Measurements from ENCODE around the gene ELF5. TPM values are rescaled to one million over a fixed set of nuclear protein-coding genes. Genes with fewer than 3 reads are reported as not detected.

The ELF5 gene
- total RNA-seq, 4 donors from 2014 or later: 1.1 TPM; not detected in 3

DNA sequence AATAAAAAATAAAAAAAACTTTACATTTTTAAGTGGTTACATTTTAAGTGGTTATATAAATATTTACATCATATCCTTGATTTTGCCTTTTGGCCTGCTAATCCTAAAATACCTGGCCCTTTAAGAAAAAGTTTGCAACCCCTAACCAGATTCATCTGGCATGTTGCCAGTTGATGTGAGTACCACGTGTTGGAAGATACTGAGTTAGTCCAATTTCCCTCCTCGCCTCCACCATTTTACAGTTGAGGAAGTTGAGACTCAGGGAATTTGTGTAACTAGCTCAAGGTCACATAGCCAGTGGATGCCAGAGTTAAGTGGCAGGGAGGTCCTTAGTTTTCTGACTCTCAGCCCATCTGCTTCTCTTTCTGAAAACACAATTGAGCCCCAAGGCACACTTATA is 5.1 kb downstream of the ELF5 start:
- Histone ChIP-seq H3K27me3 (no peaks in the 10 kb centered on the region), H3K27ac (no peak overlapping the region), H3K36me3 (no peaks in the 10 kb centered on the region), H3K4me1 (no peaks in the 10 kb centered on the region), H3K9me3 (no peaks in the 10 kb centered on the region), H3K4me3 (no peak overlapping the region)
- WGBS, 2 donors (ENCODE audit: low coverage in 1 of 2): 36% methylated on average over 2 of the region's 2 CpGs
- TF ChIP-seq EP300 (IDR thresholded peaks at IDR 0.05): no peak
- TF ChIP-seq POLR2A (IDR thresholded peaks at IDR 0.05): no peak
- TF ChIP-seq, protein P1, sequence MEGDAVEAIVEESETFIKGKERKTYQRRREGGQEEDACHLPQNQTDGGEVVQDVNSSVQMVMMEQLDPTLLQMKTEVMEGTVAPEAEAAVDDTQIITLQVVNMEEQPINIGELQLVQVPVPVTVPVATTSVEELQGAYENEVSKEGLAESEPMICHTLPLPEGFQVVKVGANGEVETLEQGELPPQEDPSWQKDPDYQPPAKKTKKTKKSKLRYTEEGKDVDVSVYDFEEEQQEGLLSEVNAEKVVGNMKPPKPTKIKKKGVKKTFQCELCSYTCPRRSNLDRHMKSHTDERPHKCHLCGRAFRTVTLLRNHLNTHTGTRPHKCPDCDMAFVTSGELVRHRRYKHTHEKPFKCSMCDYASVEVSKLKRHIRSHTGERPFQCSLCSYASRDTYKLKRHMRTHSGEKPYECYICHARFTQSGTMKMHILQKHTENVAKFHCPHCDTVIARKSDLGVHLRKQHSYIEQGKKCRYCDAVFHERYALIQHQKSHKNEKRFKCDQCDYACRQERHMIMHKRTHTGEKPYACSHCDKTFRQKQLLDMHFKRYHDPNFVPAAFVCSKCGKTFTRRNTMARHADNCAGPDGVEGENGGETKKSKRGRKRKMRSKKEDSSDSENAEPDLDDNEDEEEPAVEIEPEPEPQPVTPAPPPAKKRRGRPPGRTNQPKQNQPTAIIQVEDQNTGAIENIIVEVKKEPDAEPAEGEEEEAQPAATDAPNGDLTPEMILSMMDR (IDR thresholded peaks at IDR 0.05): no peak
- TF ChIP-seq POLR2AphosphoS5 (IDR thresholded peaks at IDR 0.05): no peak
- no peak for ATAC-seq

DNA sequence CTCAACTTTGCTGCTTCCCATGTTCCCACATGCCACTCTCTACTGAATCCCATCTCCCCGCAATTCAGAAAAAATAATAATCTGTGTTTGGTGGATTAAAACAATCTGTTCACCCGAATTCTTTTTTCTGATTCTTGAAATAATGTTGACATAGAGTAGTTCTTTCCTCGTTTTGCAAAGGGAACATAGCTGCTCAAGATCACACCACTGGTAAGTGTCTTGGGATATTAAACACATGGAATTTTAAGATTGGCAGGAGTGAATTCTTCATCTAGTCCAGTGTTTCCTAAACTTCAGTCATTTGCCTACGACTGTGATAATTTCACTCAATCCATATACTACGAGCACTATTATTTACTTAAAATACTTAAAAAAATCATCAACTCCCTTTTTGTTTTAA is 6.0 kb downstream of the ELF5 start:
- ATAC-seq: no peak
- Histone ChIP-seq H3K27ac (no peak overlapping the region), H3K4me1 (no peaks in the 10 kb centered on the region), H3K4me3 (no peak overlapping the region), H3K27me3 (no peaks in the 10 kb centered on the region), H3K36me3 (no peaks in the 10 kb centered on the region), H3K9me3 (no peaks in the 10 kb centered on the region)
- 63 to 65% methylated on average over 4 to 5 of the region's 5 CpGs for WGBS, 2 donors (ENCODE audit: low coverage in 1 of 2)
- TF ChIP-seq POLR2AphosphoS5 (IDR thresholded peaks at IDR 0.05) (no peak), EP300 (IDR thresholded peaks at IDR 0.05) (no peak), POLR2A (IDR thresholded peaks at IDR 0.05) (no peak)
- TF ChIP-seq, protein P1 (IDR thresholded peaks at IDR 0.05): no peak

DNA sequence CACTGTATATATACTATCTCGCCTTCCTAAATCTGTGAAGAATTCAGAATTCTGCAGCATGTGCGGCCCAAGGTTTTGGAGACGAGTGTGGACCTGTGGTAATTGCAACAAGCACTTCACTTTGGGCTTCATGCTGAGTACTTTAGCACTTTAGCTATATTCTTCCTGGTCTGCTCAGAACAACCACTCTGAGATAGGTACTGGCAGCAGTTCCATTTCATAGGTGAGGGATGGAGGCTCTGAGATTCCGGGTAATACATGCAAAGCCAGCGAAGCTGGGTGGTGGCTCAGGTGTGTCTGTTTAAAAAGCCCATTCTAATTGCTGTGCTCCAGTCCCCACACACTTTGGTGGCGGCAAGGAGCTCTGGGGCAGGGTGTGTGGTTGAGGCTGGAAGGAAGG is 6.4 kb downstream of the ELF5 start:
- no peak for TF ChIP-seq EP300 (IDR thresholded peaks at IDR 0.05)
- no peak for TF ChIP-seq POLR2AphosphoS5 (IDR thresholded peaks at IDR 0.05)
- TF ChIP-seq, protein P1 (IDR thresholded peaks at IDR 0.05): no peak
- peaks cover 0 to 3% (median 0%) of the 10 kb centered on the region in 3 donors for H3K4me1 ChIP-seq
- no peaks in the 10 kb centered on the region for H3K36me3 ChIP-seq
- WGBS, 2 donors (ENCODE audit: low coverage in 1 of 2): 71 to 76% methylated on average over 3 to 5 of the region's 6 CpGs
- H3K27ac ChIP-seq: no peak overlapping the region
- no peak overlapping the region for H3K4me3 ChIP-seq
- H3K27me3 ChIP-seq: no peaks in the 10 kb centered on the region
- no peak for ATAC-seq
- no peaks in the 10 kb centered on the region for H3K9me3 ChIP-seq

DNA sequence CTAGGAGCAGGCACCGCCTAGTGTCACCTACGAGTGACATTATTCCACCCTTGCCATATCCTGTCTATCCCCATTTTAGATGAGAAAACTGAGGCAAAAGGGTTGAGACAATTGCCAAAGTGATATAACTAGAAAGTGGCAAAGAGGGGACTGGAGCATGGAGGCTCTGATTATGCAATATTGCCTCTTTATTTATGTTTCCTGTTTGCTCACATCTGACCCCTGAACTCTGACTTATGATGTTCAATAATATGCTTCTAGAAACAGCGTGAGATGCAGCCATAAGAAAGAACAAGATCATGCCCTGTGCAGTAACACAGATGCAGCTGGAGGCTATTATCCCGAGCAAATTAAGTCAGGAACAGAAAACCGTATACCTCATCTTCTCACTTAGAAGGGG is 7.7 kb downstream of the ELF5 start:
- Histone ChIP-seq H3K9me3 (no peaks in the 10 kb centered on the region), H3K4me1 (peaks cover 0 to 5% (median 0%) of the 10 kb centered on the region in 3 donors), H3K27me3 (no peaks in the 10 kb centered on the region), H3K4me3 (no peak overlapping the region), H3K36me3 (no peaks in the 10 kb centered on the region), H3K27ac (no peak overlapping the region)
- TF ChIP-seq POLR2A (IDR thresholded peaks at IDR 0.05): no peak
- TF ChIP-seq, protein P1 (IDR thresholded peaks at IDR 0.05): no peak
- no peak for TF ChIP-seq POLR2AphosphoS5 (IDR thresholded peaks at IDR 0.05)
- TF ChIP-seq EP300 (IDR thresholded peaks at IDR 0.05): no peak
- no peak for ATAC-seq
- WGBS, 2 donors (ENCODE audit: low coverage in 1 of 2): 68 to 77% methylated on average over 3 to 5 of the region's 5 CpGs

DNA sequence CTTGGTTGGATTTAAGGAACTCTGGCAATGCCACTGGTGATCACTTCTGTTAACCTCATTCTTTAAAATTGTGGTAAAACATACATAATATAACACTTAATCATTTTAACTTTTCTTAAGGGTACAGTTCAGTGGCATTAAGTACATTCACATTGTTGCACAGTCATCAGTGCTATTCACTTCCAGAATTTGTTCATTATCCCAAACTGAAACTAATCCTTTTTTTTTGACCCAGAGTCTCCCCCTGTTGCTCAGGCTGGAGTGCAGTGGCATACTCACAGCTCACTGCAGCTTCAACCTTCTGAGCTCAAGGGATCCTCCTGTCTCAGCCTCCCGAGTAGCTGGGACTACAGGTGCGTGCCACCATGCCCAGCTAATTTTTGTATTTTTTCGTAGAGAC is 10.6 kb downstream of the ELF5 start:
- Histone ChIP-seq H3K36me3 (no peaks in the 10 kb centered on the region), H3K4me1 (peaks cover 0 to 5% (median 0%) of the 10 kb centered on the region in 3 donors), H3K9me3 (no peaks in the 10 kb centered on the region), H3K27ac (no peak overlapping the region), H3K27me3 (peaks cover 7% of the 10 kb centered on the region), H3K4me3 (no peak overlapping the region)
- WGBS, 2 donors (ENCODE audit: low coverage in 1 of 2): 92 to 100% methylated on average over 2 to 3 of the region's 3 CpGs
- no peak for ATAC-seq
- no peak for TF ChIP-seq POLR2A (IDR thresholded peaks at IDR 0.05)
- no peak for TF ChIP-seq EP300 (IDR thresholded peaks at IDR 0.05)
- TF ChIP-seq, protein P1 (IDR thresholded peaks at IDR 0.05): no peak
- TF ChIP-seq POLR2AphosphoS5 (IDR thresholded peaks at IDR 0.05): no peak
